22Rv1 (cell line): ENCODE data around the gene SLC28A3.

ENCODE experiments used
- ZFX ChIP-seq: fragments of 450-650 bp; IDR thresholded peaks from 2 replicates; pipeline ENCODE4 v1.6.1; 2017; ENCODE audit warnings: antibody characterized with exemption, borderline replicate concordance
- TF ChIP-seq, protein P1 (sequence below): fragments of 450-650 bp; IDR thresholded peaks from 2 replicates; pipeline ENCODE4 v1.5.1; 2017; ENCODE audit warnings: mild to moderate bottlenecking

DNA sequence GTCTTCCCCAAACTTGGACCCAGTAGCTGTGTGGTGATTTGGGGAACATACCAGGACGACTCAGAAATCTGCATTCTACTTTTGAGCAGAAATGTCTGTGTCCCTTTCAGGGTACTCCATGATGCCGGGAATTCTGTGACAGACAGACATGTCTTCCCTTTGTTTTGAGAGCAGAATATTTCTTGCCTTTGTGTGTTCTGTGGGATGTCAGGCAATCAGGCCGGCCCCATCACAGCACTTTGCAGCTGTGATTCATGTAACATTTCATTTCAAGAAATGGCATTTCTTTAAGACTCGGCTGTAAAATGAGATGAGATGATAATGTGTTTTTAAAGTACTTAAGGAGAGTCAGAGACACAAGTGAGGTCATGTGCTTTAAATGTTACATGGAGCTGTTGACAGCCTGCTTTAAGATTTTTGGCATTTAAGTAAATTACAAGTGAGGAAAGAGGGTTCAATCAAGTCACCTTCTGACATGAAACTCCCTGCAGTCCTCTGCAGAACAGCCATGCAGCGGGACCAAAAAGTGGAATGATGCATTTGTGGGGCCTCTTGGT lies 98.7 kb downstream of the SLC28A3 start:
- TF ChIP-seq, protein P1, sequence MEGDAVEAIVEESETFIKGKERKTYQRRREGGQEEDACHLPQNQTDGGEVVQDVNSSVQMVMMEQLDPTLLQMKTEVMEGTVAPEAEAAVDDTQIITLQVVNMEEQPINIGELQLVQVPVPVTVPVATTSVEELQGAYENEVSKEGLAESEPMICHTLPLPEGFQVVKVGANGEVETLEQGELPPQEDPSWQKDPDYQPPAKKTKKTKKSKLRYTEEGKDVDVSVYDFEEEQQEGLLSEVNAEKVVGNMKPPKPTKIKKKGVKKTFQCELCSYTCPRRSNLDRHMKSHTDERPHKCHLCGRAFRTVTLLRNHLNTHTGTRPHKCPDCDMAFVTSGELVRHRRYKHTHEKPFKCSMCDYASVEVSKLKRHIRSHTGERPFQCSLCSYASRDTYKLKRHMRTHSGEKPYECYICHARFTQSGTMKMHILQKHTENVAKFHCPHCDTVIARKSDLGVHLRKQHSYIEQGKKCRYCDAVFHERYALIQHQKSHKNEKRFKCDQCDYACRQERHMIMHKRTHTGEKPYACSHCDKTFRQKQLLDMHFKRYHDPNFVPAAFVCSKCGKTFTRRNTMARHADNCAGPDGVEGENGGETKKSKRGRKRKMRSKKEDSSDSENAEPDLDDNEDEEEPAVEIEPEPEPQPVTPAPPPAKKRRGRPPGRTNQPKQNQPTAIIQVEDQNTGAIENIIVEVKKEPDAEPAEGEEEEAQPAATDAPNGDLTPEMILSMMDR: no peak
- TF ChIP-seq ZFX: no peak
